Raji (cell line): ENCODE data around the gene ATP6V0A1.

Experiments
- POLR2A ChIP-seq: IDR thresholded peaks from 2 replicates; pipeline ENCODE4 v1.6.1; 2011; ENCODE audit warnings: low read depth, low read length, control low read depth; ENCODE audit not compliant: insufficient read depth

ATP6V0A1 gene

GRCh38 chr17:42559075-42559474, 100.4 kb downstream of the ATP6V0A1 start:
- TF ChIP-seq POLR2A = no peak

DNA sequence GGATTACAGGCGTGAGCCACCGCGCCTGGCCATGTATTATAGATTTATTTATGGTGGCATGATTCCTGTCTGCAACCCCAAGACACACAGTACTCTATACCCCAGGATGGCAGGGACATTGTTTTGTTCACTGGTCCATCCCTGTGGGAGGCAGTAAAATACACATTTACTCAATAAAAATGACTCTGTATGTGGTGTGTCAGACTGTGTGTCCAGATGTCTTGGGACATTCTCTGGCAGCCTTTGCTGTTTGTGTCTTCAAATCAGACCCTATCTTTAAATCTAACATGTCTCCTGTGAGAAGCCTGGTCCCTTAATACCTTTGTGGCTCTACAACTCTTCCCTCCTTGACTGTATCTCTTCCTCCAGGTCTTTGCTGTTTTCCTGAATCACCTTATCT, 101.6 kb downstream of the ATP6V0A1 start:
- no peak for TF ChIP-seq POLR2A

- TF ChIP-seq POLR2A = peak; percentile 81
These were observed 103.3 kb downstream of the ATP6V0A1 start, which contains the start of gene COASY for GRCh38 chr17:42561897-42562387. Gene COASY (plus strand): TSS chr17:42562148. CDS start chr17:42562623, 475 bp downstream.

- no peak for TF ChIP-seq POLR2A
These were observed 103.9 kb downstream of the ATP6V0A1 start for GRCh38 chr17:42562388-42563142.

DNA sequence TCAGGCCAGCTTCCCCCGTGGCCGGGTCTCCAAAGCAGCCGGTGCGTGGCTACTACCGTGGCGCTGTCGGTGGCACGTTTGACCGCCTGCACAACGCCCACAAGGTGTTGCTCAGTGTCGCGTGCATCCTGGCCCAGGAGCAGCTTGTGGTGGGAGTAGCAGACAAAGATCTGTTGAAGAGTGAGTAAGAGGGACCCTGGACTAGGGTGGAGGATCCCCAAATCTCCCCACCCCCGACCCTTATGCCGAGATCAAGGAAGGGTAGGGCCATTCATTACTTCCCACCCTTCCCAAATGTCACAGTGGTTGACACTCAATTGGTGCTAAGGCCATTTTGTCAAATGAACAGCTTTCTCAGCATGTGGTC, 104.4 kb downstream of the ATP6V0A1 start:
- TF ChIP-seq POLR2A = no peak

- TF ChIP-seq POLR2A = no peak
These were observed 104.9 kb downstream of the ATP6V0A1 start for GRCh38 chr17:42563543-42563942.

DNA sequence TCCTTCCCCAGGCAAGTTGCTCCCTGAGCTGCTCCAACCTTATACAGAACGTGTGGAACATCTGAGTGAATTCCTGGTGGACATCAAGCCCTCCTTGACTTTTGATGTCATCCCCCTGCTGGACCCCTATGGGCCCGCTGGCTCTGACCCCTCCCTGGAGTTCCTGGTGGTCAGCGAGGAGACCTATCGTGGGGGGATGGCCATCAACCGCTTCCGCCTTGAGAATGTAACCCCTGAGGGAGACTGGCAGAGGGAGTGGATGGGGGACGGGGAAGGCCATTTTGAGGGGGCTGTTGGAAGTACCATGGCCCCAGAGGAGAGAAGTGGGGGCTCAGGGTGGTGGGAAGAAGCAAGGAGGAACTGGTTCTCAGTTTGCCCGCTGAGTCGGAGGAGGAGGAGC, 105.3 kb downstream of the ATP6V0A1 start:
- no peak for TF ChIP-seq POLR2A

DNA sequence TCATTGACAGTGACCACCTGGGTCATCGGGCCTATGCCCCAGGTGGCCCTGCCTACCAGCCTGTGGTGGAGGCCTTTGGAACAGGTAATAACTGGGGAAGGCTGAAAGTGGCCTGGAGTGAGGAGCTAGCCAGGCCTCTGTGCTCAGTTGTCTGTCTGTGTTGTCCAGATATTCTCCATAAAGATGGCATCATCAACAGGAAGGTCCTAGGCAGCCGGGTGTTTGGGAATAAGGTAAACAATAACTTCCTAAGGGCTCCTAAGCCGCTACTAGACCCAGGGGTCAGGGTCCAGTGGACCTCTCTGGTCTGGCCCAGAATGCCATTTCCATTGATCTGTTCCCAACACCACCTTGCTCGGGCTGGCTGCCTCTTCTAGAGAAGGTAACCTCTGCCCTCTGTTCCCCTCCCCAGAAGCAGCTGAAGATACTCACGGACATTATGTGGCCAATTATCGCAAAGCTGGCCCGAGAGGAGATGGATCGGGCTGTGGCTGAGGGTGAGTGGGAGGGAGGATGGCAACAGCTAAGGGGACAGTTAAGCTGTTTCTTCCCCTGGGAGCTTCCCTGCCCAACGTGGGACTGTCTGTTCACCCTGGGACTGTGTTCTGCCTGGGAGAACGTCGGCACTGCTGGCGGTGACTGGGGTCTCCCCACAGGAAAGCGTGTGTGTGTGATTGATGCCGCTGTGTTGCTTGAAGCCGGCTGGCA, 106.3 kb downstream of the ATP6V0A1 start:
- TF ChIP-seq POLR2A = no peak

GRCh38 chr17:42565523-42566214, 107.0 kb downstream of the ATP6V0A1 start:
- no peak for TF ChIP-seq POLR2A

DNA sequence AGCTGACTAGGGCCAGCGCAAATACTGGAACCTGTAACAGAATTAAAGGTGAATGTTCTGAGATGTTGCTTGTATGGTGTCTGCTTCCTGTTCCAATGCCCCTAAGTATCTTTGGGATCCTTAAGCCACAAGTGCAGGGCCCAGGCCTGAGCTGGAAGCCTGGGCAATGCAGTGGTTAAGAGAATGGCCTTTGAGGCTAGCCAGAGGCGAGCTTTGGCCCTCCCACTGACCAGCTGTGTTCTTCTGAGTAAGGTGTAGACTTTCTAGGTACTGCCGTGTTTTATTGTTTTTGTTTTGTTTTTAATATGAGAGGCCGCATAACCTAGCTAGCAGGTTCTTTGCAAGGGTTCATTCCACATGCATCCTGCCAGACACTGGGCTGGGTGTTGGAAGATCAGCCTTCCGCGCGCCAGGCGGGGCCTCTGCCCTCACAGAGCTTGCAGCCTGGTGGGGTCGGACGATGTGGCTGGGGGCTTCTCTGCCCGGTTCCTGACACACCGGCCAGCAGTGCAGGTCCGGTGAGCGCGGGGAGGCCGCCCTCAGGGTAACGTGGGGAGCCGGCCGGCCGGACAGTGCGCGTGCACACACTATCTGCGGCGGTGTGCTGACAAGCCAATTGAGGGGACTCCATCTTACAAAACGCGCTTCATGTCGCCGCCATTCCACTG, 107.7 kb downstream of the ATP6V0A1 start:
- TF ChIP-seq POLR2A = no peak

DNA sequence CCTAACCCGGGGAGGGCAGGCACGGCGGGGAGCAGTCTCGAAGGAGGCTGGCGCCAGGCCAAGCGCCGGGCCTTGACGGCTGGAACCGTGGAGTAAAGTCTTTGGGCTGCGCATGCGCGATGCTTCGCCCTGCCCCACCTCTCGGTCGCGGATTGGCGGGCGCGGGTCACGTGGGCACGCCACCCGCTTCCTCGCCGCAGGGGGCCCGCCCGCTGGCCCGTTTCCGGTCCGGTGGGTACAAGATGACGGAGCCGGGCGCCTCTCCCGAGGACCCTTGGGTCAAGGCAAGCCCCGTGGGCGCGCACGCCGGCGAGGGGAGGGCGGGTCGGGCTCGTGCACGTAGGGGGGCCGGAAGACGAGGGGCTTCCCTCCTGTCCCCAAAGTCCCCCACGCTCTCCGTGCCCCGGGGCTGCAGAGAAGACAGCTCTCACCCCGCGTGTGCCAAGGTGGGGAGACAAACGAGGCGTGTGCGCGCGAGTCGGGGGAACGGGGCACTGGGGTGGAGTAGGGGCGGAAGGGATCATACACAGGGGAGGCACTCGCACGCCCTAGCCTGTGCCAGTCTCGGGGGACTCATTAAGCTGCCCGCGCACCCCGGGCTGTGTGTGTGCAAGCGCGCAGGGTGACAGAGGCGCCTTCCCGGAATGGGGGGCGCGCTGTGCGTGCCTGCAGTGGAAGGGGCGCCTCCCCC, 108.3 kb downstream of the ATP6V0A1 start, which contains the start of gene MLX:
Gene MLX, plus strand, starts transcription at position 218 of the 691 bp plus-strand sequence. Its CDS starts 25 bp downstream, at position 243.
- peak; percentile 80 for TF ChIP-seq POLR2A

DNA sequence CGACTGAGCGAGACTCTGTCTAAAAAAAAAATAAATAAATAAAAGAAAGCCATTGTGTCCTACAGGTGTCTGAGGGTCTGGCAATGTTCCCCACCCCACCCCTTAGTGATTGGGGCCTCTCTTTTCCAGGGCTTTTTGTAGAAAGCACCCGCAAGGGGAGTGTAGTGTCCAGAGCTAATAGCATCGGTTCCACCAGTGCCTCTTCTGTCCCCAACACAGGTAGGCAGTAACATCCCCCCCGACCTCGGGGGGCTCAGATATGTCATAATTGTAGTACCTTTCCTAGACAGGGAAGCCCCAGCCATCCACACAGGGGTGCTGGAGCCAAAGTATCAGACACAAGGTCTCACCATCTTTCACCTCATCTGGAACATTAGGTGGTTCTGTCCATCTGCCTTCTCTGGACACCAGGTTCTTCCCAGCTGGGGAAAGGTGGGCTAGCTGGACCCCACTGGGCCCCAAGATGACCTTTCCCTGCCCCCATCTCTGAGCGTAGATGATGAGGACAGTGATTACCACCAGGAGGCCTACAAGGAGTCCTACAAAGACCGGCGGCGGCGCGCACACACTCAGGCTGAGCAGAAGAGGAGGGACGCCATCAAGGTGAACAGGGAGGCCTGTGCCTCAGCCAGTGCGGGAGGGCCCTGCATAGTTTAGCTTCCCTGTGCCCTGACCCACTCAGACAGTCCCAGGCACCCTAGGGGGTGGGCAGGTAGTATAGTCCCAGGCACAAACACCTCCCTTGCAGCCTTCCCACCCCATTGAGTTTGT, 109.8 kb downstream of the ATP6V0A1 start:
- 0 out of 2 replicates have a peak, but pooled peaks have one; percentile 19 for TF ChIP-seq POLR2A

DNA sequence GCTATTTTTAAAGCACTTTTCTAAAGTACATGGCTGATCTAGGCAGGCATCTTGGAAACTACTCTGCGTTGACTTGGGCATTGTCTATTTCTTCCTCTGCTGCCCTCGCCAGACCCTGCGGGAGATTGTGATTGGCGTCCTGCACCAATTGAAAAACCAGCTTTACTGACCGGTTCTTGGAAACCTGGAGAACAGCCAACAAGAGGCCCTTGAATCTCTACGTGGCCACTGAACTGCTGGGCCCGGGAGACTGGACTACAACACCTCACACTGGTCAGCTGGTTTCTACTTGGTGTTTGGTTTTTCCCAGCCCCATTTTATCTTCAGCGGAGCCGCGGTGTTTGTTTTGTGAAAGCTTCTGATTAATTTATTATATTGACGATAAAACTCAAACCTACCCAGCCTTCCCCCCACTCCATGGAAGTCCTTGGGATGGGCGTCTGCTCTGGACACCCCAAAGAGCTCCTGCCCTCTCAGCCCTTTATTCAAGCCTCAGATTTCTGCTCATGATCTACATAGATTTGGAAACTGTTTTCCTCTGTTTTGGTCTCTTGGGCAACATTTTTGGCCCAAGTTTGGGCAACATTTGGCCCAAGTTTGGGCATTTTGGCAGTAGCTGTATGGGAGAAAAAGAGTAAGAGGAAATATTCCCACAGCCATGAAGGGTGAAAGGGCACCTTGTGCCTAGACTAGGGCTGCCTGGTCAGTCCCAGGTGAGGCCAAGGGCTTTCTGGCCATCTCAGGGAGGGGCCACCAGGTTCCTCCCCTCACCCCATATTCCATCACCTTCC, 113.0 kb downstream of the ATP6V0A1 start:
- TF ChIP-seq POLR2A = no peak
